ENCODE results near the gene PCDH9. TPM values are rescaled to one million over a fixed set of nuclear protein-coding genes. Genes with fewer than 3 reads are reported as not detected.

PCDH9 gene
- total RNA-seq, 2 experiments from 2014 or later, result 0.14 to 0.17 TPM

DNA sequence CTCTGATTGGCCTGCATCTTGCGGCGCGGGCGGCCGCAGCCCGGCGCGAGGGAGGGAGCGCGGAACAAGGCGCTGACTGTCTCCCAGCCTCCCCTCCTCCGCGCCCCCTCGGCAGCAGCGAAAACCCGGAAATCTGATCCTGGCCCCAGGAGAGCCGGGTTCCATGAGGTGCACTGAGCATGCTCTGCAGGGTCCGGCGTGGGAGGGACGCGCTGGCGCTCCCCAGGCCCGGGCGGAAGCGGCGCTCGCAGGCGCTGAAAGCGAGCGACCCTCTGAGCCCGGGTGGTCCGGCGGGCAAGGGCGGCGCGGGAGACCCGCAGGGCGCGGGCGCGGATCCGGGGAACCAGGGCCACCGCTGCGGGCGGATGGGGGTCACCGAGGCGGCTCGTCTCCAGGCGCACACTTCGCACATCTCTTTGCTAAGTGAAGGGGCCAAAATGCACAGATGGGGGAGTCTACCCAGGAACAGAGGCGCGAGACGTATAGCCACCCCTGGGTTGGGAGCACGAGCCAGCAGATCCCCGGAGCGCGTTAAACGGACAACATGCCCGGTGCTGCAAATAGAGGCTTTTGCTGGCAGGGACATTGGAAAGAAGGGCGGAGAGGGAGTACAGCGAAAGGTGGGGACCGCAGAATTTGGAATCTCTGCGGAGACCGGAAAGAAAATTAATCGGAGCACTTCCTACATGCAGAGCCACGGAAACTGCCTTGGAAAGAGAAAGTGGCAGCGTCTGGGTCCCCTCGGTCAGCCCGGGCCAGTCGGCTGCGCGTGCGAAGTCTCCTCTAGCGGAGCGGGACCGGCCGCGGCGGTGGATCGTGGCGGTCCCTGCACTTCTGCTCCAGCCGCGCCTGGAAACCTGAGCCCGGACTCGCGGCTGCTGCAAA, 510 bp upstream of the PCDH9 start:
- ATAC-seq (ENCODE audit: low read depth) (peak; percentile 95), DNase-seq (peak; percentile 90)
- Mint-ChIP-seq H3K27me3 (peaks cover 29% of the 10 kb centered on the region), H3K4me3 (no peak overlapping the region), H3K27ac (peak overlapping the region; percentile 43), H3K36me3 (no peaks in the 10 kb centered on the region), H3K9me3 (no peaks in the 10 kb centered on the region), H3K4me1 (peaks cover 6% of the 10 kb centered on the region)
- POLR2A ChIA-PET, result no interaction called here

DNA sequence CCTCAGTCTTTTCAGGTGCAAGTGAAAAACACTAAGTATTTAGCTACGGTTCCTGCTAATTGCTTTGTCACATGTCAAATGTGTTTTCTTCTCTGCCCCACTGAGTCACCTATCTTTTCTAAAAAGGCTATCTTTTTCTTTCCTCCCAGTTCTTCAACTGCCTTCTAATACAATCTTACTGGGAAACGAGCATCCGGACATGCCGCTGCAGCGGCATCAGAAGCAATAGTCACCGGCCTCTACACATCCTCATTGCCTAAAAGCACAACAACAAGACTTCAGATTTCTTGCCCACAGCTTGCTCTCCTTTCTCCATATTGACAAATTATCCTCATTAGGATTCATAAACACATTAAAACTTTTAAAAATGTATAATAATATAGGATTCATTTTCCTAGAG, 1.2 kb downstream of the PCDH9 start:
- Mint-ChIP-seq H3K4me3 (no peak overlapping the region), H3K9me3 (no peaks in the 10 kb centered on the region), H3K36me3 (no peaks in the 10 kb centered on the region), H3K27ac (no peak overlapping the region), H3K27me3 (peaks cover 23% of the 10 kb centered on the region), H3K4me1 (peaks cover 8% of the 10 kb centered on the region)
- DNase-seq, result no peak
- POLR2A ChIA-PET, result no interaction called here
- no peak for ATAC-seq (ENCODE audit: low read depth)

GRCh38 chr13:67228031-67228430, 2.1 kb downstream of the PCDH9 start:
- no peak overlapping the region for H3K4me3 Mint-ChIP-seq
- H3K27me3 Mint-ChIP-seq, result peaks cover 18% of the 10 kb centered on the region
- H3K9me3 Mint-ChIP-seq, result no peaks in the 10 kb centered on the region
- H3K27ac Mint-ChIP-seq, result no peak overlapping the region
- DNase-seq (no peak), ATAC-seq (ENCODE audit: low read depth) (no peak)
- POLR2A ChIA-PET, result no interaction called here
- peaks cover 9% of the 10 kb centered on the region for H3K4me1 Mint-ChIP-seq
- H3K36me3 Mint-ChIP-seq, result no peaks in the 10 kb centered on the region

DNA sequence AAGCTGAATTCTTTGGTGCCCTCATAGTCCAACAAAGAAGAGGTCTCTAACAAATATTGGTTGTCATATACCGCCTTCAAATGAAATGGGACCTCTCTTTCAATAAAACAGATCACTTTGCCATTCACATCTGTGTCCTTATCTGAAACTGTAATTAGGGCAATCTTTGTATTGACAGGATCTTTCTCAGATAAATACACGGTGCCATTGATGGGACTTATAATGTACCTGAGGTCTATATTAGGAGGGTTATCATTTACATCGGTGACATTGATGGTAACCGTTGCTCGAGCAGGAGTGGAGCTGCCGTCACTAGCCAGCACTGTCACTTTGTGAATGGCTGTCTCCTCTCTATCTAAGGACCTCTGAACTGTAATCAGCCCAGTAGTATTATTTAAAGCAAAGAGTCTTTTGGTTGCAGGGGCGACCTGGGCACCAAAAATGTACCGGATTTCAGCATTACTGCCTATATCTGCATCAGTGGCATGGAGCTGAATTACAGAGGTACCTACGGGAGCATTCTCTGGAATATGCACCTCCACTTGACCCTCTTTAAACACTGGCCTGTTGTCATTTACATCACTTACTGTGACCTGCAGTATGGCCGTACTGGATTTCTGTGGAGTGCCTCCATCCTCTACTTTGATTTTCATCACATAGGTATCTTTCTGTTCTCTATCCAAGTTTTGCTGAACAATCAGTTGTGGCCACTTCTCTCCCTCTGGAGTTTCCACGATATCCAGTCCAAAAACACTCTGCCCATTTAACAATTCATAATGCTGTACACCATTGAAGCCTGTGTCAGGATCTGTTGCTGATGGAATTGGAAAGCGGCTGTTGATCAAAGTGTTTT, 2.8 kb downstream of the PCDH9 start:
- ATAC-seq (ENCODE audit: low read depth) (no peak), DNase-seq (no peak)
- peaks cover 9% of the 10 kb centered on the region for H3K4me1 Mint-ChIP-seq
- no peak overlapping the region for H3K4me3 Mint-ChIP-seq
- H3K27ac Mint-ChIP-seq, result no peak overlapping the region
- H3K9me3 Mint-ChIP-seq, result no peaks in the 10 kb centered on the region
- peaks cover 14% of the 10 kb centered on the region for H3K27me3 Mint-ChIP-seq
- no peaks in the 10 kb centered on the region for H3K36me3 Mint-ChIP-seq
- POLR2A ChIA-PET, result no interaction called here

DNA sequence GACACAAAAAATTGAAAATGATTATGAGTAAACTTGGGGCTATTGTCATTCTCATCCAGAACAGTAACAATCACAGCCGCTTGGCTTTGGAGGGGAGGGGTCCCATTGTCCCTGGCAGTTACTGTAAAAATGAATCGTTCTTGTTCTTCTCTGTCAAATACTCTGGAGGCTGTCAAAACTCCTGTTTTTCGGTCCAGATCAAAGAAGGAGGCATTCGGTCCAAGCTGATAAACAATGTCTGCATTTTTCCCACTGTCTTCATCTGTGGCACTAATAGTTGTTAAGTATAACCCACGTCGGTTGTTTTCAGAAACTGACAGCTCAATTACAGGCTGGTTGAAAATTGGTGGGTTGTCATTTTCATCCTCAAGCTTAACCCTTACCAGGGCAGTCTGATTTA, 3.4 kb downstream of the PCDH9 start:
- no peak for DNase-seq
- H3K36me3 Mint-ChIP-seq, result no peaks in the 10 kb centered on the region
- H3K9me3 Mint-ChIP-seq, result no peaks in the 10 kb centered on the region
- no peak overlapping the region for H3K27ac Mint-ChIP-seq
- H3K27me3 Mint-ChIP-seq, result peaks cover 14% of the 10 kb centered on the region
- ATAC-seq (ENCODE audit: low read depth), result no peak
- H3K4me3 Mint-ChIP-seq, result no peak overlapping the region
- POLR2A ChIA-PET, result no interaction called here
- H3K4me1 Mint-ChIP-seq, result peaks cover 9% of the 10 kb centered on the region

DNA sequence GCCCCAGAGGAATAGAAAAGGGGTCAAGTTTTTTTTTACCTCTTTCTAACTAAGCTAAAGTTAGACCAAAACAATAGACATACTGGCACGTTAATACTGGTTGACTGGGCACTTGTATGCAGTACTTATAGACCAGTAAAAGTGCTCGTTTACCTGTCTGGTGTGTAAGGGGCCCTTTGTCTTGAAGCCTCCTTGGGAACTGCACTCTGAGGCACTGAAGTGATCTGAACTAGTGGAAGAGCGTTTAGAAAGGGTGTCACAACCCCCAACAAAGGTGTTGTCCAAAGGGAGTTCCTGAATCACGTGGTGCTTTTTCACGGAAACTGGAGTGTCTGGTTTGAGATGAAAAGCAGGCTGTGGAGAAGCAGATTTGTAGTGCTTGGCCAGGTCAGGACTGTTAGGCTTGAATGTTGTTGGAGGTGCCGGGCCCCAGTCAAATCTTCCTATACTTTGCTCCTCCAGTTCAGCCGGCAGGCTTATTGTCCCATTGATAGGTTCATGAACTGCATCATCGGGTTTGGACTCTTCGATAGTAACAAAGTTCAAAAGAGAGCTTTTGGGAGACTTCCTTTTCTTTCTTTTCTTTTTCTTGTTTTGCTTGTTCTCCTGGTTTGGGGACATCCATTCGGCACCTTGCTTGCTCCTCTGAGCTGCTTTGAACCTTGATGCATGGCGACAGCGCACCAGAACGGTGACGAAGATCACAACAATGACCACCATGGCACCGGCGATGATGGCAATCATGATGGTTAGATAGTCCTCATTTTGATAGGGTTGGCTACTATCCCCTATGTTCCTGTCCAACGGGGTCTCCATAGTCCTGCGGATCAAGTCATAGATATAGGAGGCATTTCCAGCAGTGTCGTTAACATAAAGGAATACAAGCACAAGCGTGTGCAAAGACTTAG, 4.6 kb downstream of the PCDH9 start:
- no peaks in the 10 kb centered on the region for H3K9me3 Mint-ChIP-seq
- H3K4me1 Mint-ChIP-seq, result peaks cover 5% of the 10 kb centered on the region
- POLR2A ChIA-PET, result no interaction called here
- H3K4me3 Mint-ChIP-seq, result no peak overlapping the region
- no peak overlapping the region for H3K27ac Mint-ChIP-seq
- DNase-seq, result no peak
- no peak for ATAC-seq (ENCODE audit: low read depth)
- H3K27me3 Mint-ChIP-seq, result peaks cover 5% of the 10 kb centered on the region
- H3K36me3 Mint-ChIP-seq, result no peaks in the 10 kb centered on the region

DNA sequence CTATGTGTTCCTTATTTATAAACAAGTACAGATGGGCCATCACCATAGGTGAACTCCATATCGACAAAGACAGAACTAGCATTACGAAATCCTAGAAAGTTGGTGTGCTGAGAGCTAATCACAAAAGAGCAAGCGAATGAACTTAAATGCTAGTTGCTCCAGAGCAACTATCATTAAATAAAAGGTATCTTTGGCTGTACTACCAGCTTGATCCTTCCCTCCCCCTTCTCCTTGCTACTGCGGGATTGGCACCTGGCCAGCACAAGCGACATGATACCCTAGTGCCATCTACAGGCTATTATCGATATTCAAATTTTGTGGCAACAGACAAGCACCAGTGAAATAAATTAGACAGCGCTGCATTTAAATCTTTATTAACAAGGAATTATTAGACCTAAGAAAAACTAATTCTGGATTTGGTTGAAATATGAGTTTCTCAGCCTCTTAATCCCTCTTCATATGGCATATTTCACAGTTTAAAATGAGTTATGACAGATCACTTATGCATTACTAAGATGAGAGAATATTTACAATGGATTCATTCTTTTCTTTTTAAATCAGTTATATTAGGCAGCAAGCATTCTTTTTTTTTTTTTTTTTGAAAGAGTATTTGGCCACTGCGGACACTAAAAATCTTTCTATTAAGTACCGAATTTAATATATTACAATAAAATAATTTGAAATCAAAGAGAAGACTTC, 5.8 kb downstream of the PCDH9 start:
- POLR2A ChIA-PET, result no interaction called here
- Mint-ChIP-seq H3K4me3 (no peak overlapping the region), H3K9me3 (no peaks in the 10 kb centered on the region), H3K4me1 (peaks cover 5% of the 10 kb centered on the region), H3K27ac (no peak overlapping the region), H3K36me3 (no peaks in the 10 kb centered on the region), H3K27me3 (peaks cover 5% of the 10 kb centered on the region)
- ATAC-seq (ENCODE audit: low read depth) (peak; percentile 67), DNase-seq (peak; percentile 48)

- Mint-ChIP-seq H3K36me3 (no peaks in the 10 kb centered on the region), H3K27ac (no peak overlapping the region), H3K9me3 (no peaks in the 10 kb centered on the region), H3K4me3 (no peak overlapping the region), H3K27me3 (peaks cover 5% of the 10 kb centered on the region), H3K4me1 (peaks cover 5% of the 10 kb centered on the region)
- DNase-seq (no peak), ATAC-seq (ENCODE audit: low read depth) (no peak)
- POLR2A ChIA-PET, result no interaction called here
Observed at GRCh38 chr13:67223742-67224141, 6.4 kb downstream of the PCDH9 start.

DNA sequence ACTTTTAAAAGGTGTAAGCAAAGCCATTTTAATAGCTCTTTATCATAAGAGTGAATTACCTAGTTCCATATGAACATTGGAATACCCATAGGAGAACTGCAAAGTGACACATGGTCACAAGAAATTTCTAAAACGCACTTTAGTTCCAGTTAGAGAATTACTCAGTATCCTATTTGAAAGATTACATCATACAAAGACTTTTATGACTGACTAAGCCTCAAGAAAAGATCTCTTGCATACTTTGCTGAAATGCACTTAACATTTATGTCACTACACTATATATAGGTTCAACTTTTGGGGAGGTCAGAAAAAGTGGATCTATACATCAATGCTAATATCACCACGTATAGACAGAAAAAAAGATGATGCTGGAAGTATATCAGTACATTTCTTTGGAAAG, 7.1 kb downstream of the PCDH9 start:
- DNase-seq (no peak), ATAC-seq (ENCODE audit: low read depth) (no peak)
- Mint-ChIP-seq H3K27ac (no peak overlapping the region), H3K36me3 (no peaks in the 10 kb centered on the region), H3K4me3 (no peak overlapping the region), H3K27me3 (peaks cover 5% of the 10 kb centered on the region), H3K4me1 (peaks cover 5% of the 10 kb centered on the region), H3K9me3 (no peaks in the 10 kb centered on the region)
- POLR2A ChIA-PET, result no interaction called here

- Mint-ChIP-seq H3K4me3 (peak overlapping the region; percentile 16), H3K36me3 (no peaks in the 10 kb centered on the region), H3K27me3 (peaks cover 2% of the 10 kb centered on the region), H3K4me1 (peaks cover 5% of the 10 kb centered on the region), H3K27ac (no peak overlapping the region), H3K9me3 (no peaks in the 10 kb centered on the region)
- DNase-seq, result no peak
- no peak for ATAC-seq (ENCODE audit: low read depth)
- POLR2A ChIA-PET, result no interaction called here
Observed at GRCh38 chr13:67221630-67222226, 8.4 kb downstream of the PCDH9 start.

DNA sequence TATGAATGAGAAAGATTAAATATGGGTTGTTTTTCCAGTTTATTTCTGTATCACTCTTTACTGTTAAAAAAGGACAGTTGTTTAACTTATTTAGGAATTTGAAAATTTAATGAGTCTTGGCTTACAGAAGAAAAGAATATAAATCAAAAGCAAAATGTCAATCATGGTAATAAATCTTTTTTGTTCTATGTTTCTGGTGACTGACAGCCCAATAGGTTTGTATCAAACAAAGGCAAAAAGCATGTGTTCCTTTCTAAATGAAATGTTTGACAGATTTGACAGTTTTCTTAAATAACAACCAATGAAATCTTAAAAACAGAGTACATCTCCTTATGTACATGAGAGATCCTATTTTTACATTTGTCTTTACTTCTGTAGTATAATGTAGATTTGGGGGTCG, 11.0 kb downstream of the PCDH9 start:
- H3K36me3 Mint-ChIP-seq, result no peaks in the 10 kb centered on the region
- no peak overlapping the region for H3K27ac Mint-ChIP-seq
- ATAC-seq (ENCODE audit: low read depth), result no peak
- peaks cover 3% of the 10 kb centered on the region for H3K4me1 Mint-ChIP-seq
- POLR2A ChIA-PET, result no interaction called here
- H3K27me3 Mint-ChIP-seq, result peaks cover 2% of the 10 kb centered on the region
- H3K4me3 Mint-ChIP-seq, result no peak overlapping the region
- no peaks in the 10 kb centered on the region for H3K9me3 Mint-ChIP-seq
- DNase-seq, result no peak

DNA sequence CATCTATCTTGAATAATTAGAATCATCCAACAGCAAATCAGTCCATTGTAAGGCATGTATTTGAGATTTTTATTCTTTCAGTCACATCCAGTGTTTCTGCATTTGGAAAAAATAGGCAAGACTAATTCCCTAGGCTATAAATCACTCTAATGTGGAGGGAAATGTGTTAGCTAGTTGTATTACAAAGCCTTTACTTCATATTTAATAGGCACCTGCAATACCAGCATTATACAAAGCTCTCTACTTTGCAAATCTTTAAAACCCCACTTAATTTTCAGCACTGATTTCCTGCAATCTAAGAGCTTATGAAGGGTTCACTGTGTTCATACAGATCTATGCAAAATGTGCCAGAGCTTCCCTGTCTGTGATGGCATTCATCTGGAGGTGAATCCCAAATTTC, 12.3 kb downstream of the PCDH9 start:
- peaks cover 2% of the 10 kb centered on the region for H3K27me3 Mint-ChIP-seq
- H3K4me3 Mint-ChIP-seq, result no peak overlapping the region
- no peaks in the 10 kb centered on the region for H3K36me3 Mint-ChIP-seq
- H3K9me3 Mint-ChIP-seq, result no peaks in the 10 kb centered on the region
- POLR2A ChIA-PET, result no interaction called here
- ATAC-seq (ENCODE audit: low read depth) (no peak), DNase-seq (no peak)
- H3K4me1 Mint-ChIP-seq, result peaks cover 2% of the 10 kb centered on the region
- H3K27ac Mint-ChIP-seq, result no peak overlapping the region

Measured in activated naive CD8-positive, alpha-beta T cell treated with anti-CD3 and anti-CD28 coated beads, Interleukin-2, amount 10 ng/mL, durations not matched to agents 7 days and 5 days (primary cell).